AG20443 (cell line): ENCODE results near the gene GOLIM4.
A peak's percentile ranks its signal among the peaks of the same experiment; 100 is the strongest.
"Not testable (repeated sequence)": the region's sequence is repeated elsewhere in the genome, so short reads cannot be mapped to it uniquely, and the experiment has no call there.

Source experiments
- DNase-seq: peaks from one replicate; pipeline ENCODE4 v3.0.0; 2012; ENCODE audit warnings: low spot score, mixed read lengths

The GOLIM4 gene

GRCh38 chr3:168047190-168047795, 48.4 kb downstream of the GOLIM4 start:
- DNase-seq = peak; percentile 64

GRCh38 chr3:168044049-168044448, 51.7 kb downstream of the GOLIM4 start:
- DNase-seq = no peak

DNA sequence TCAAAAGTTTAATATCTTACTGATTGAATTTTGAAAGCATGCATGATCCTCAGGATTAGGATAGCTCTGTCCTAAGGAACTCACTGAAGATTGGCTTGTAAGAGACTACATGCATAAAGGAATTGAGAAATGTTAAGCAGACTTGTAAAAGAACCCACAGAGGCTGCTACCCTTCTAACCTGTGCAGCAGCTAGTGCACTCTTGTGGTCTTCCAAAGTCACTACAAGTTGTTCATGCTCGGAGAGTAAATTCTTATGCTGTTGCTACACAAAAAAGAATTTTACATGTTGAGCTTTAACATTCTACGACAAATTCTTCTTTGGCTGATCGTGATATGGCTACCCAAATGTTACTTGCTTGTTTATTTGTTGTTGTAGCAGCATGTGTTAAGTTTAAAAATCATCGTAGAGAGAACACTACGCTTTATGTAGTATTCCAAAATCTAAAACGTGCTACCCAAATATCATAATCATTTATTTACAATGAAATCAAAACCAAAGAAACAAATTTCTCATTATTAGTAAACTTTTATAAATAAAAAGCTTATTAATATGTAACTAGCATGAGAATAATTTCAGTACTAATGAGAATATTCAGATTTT, 55.0 kb downstream of the GOLIM4 start:
- DNase-seq = peak; percentile 49

GRCh38 chr3:168037020-168037419, 58.7 kb downstream of the GOLIM4 start:
- DNase-seq = no peak

- no peak for DNase-seq
These were observed 59.1 kb downstream of the GOLIM4 start for GRCh38 chr3:168036619-168037018.

GRCh38 chr3:168034152-168034928, 61.4 kb downstream of the GOLIM4 start:
- peak; percentile 70 for DNase-seq

DNA sequence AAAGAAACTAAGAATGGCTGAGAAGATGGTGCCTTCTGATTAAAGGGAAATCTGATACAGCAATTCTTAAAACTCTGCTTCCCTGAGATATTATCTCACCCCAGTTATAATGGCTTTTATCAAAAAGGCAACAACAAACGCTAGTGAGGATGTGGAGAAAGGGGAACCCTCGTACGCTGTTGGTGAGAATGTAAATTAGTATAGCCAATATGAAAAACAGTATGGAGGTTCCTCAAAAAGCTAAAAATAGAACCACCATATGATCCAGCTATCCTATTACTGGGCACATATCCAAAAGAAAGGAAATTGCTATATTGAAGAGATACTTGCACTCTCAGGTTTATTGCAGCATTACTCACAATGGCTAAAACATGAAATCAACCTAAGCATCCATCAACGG, 65.1 kb downstream of the GOLIM4 start:
- no peak for DNase-seq

- no peak for DNase-seq
These were observed 66.0 kb downstream of the GOLIM4 start for GRCh38 chr3:168029705-168030104.

DNA sequence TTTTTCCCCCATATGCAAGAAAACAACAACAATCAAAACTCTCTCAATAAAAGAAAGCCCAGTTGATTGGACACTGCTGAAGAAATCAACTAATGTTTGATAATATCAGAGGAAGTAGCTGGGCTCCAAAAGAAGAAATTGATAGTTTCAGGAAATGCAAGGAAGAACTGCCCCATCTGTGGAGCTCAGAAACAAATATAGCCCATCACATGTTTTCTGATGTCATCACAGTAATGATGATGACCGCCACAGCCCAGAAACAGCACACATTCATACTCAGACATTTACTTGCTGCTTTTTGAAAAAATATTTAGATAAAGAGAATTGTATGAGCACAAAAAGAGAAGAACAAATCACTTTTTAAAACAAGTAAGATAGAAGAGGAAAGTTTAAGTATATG, 67.6 kb downstream of the GOLIM4 start:
- no peak for DNase-seq

GRCh38 chr3:168026764-168027163, 69.0 kb downstream of the GOLIM4 start:
- DNase-seq = no peak

GRCh38 chr3:168025076-168025475, 70.6 kb downstream of the GOLIM4 start:
- DNase-seq = no peak

GRCh38 chr3:168024537-168024941, 71.2 kb downstream of the GOLIM4 start:
- DNase-seq = peak; percentile 69

- no peak for DNase-seq
These were observed 73.8 kb downstream of the GOLIM4 start for GRCh38 chr3:168021737-168022450.

DNA sequence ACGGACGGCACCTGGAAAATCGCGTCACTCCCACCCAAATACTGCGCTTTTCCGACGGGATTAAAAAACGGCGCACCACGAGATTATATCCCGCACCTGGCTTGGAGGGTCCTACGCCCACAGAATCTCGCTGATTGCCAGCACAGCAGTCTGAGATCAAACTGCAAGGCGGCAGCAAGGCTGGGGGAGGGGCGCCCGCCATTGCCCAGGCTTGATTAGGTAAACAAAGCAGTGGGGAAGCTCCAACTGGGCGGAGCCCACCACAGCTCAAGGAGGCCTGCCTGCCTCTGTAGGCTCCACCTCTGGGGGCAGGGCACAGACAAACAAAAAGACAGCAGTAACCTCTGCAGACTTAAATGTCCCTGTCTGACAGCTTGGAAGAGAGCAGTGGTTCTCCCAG, 84.4 kb downstream of the GOLIM4 start:
- not testable (repeated sequence) for DNase-seq

- DNase-seq = no peak
These were observed 89.1 kb downstream of the GOLIM4 start for GRCh38 chr3:168006584-168006983.

DNA sequence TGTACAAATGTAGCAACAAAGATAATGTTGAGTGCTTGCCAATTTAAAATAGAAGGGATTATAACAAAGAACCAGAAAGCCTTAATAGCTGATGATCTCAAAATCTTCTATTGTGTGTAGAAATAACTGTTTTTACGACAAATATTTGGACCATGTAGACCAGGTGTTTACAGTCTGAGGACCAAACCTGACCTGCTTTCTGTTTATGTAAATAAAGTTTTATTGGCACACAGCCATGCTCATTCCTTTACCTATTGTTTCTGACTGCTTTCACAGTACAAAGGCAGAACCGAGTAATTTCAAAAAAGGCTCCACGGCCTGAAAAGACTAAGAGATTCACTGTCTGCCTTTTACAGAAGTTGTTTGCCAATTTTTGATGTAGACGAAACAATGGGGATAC, 91.8 kb downstream of the GOLIM4 start:
- DNase-seq = no peak

DNA sequence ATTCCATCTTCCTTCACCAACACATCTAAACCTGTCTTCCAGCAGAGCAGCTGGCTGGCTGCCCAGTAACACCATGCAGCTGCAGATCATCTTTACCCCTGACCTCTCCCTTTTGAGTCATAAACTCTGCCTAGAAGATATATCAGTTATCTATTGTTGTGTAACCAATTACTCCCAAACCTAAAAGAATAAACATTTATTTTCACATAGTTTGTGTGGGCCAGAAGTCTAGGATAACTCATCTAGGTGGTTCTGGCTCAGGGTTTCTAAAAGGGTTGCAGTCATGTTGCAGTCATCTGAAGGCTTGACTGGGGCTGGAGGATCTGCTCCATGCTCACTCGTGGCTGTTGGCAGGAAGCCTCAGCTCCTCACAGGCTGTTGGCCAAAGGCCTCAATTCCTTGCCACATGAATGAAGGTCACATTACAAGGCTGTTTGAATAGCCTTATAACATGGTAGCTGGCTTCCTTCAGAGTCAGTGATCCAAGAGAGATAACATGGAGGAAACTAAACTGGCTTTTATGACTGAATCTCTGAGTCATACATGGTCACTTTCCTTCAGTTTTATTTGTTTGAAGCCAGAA, 92.8 kb downstream of the GOLIM4 start:
- no peak for DNase-seq

DNA sequence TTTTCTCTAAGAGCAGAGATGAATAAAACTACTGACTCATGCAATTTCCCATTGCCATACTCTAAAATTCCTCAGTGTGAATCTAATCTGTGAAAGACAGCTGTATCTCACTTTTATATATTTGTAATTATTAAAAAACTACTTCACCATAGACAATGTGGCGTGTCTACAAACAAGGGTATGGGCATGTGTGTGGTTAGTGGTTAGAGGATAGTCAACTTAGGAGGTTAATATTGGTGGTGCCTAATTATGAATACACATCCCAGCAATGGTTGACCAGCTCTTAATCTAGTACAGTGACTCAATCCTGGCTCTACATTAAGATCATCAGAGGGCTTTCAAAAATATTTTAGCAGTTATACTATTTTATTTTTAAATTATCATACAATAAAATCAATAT, 94.5 kb downstream of the GOLIM4 start:
- DNase-seq = no peak

GRCh38 chr3:167998253-167998652, 97.5 kb downstream of the GOLIM4 start:
- no peak for DNase-seq

DNA sequence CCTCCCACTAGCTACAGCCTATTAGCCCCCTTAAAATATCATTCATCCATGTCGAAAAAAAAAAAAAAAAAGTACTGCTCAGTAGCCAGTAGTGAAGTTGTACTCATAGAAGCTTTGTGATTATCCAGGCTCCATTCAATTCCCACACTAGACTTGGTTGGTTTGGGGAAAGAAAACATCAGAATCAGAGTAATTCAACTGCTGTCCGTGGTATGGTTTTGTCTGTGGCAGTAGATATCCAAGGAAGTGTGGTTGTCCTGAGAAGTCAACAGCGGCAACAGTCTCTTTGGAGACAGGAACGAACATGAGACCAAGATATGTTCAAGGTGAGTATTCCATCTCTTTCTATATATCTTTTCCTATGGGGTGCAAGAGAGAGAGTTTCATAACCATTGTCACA, 99.2 kb downstream of the GOLIM4 start:
- DNase-seq = no peak

DNA sequence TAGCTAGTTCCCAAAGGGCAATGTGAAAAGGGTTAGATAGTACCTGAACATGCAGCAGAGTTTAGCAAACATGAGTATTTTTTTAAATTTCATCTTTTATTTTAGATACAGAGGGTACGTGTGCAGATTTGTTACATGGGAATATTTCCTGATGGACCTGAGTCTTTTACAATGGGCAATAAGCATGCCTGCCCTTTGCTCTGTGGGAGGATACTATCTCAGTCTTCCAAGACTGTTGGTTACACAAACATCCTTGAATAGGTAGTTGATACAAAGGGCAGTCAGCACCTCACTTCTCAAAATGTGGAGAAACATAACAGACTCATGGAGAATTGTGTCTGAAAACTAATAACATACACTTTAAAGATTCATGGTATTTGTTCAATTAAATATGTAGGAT, 103.3 kb downstream of the GOLIM4 start:
- DNase-seq = no peak

- no peak for DNase-seq
These were observed 104.5 kb downstream of the GOLIM4 start for GRCh38 chr3:167991213-167991612.
